ENCODE data around the gene TMEM205. TPM values are rescaled to one million over a fixed set of nuclear protein-coding genes. Genes with fewer than 3 reads are reported as not detected.
A peak's percentile ranks its signal among the peaks of the same experiment; 100 is the strongest.

Gene TMEM205
- total and polyA plus RNA-seq, 2 of the 8 experiments (the other 6 are each of a cell fraction or from before 2014, with no cell fraction given): 73.5 to 423 TPM

GRCh38 chr19:11380653-11381537 is 34.8 kb upstream of the TMEM205 start (continued):
- TF ChIP-seq JUND (IDR thresholded peaks at IDR 0.05; ENCODE audit: low read length) (no peak), POU5F1 (IDR thresholded peaks at IDR 0.05; ENCODE audit: low read depth, low read length) (no peak), EZH2 (IDR thresholded peaks at IDR 0.05; ENCODE audit: low read depth, low read length, severe bottlenecking) (no peak), JUN (IDR thresholded peaks at IDR 0.05; ENCODE audit: low read depth, low read length) (no peak), TCF12 (IDR thresholded peaks at IDR 0.05; ENCODE audit: low read depth, low read length) (0 out of 2 replicates have a peak, but pooled peaks have one; percentile 43), SP2 (IDR thresholded peaks at IDR 0.05; ENCODE audit: low read length) (peak; percentile 67), MAFK (IDR thresholded peaks at IDR 0.05; ENCODE audit: low read depth, low read length) (no peak; the same call in 1 of the 2 replicates), HDAC2 (IDR thresholded peaks at IDR 0.05; ENCODE audit: borderline replicate concordance in 1 of 2, low read depth in 2 of 2, low read length in 2 of 2) (0 out of 4 replicates have a peak, but pooled peaks of 1 of the 2 experiments have one; percentile 57), PHF8 (conservative IDR thresholded peaks at IDR 0.05; ENCODE audit: low read depth, low read length) (0 out of 2 replicates have a peak, but pooled peaks have one; percentile 25), BACH1 (IDR thresholded peaks at IDR 0.05; ENCODE audit: low read length) (no peak), RBBP5 (IDR thresholded peaks at IDR 0.05; ENCODE audit: borderline replicate concordance, low read depth, low read length) (peak; percentile 28; the same call in 1 of the 2 replicates), RNF2 (IDR thresholded peaks at IDR 0.05; ENCODE audit: borderline replicate concordance, low read depth, low read length, missing control alignments, poor library complexity, severe bottlenecking) (no peak), ATF2 (IDR thresholded peaks at IDR 0.05; ENCODE audit: low read length) (0 out of 2 replicates have a peak, but pooled peaks have one; percentile 40), GTF2F1 (IDR thresholded peaks at IDR 0.05; ENCODE audit: borderline replicate concordance, low read depth, low read length) (no peak), CREB1 (IDR thresholded peaks at IDR 0.05) (peak; percentile 89)
- TF ChIP-seq, protein P1, sequence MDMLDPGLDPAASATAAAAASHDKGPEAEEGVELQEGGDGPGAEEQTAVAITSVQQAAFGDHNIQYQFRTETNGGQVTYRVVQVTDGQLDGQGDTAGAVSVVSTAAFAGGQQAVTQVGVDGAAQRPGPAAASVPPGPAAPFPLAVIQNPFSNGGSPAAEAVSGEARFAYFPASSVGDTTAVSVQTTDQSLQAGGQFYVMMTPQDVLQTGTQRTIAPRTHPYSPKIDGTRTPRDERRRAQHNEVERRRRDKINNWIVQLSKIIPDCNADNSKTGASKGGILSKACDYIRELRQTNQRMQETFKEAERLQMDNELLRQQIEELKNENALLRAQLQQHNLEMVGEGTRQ (IDR thresholded peaks at IDR 0.05; ENCODE audit: low read length): no peak
- TF ChIP-seq, protein P2, sequence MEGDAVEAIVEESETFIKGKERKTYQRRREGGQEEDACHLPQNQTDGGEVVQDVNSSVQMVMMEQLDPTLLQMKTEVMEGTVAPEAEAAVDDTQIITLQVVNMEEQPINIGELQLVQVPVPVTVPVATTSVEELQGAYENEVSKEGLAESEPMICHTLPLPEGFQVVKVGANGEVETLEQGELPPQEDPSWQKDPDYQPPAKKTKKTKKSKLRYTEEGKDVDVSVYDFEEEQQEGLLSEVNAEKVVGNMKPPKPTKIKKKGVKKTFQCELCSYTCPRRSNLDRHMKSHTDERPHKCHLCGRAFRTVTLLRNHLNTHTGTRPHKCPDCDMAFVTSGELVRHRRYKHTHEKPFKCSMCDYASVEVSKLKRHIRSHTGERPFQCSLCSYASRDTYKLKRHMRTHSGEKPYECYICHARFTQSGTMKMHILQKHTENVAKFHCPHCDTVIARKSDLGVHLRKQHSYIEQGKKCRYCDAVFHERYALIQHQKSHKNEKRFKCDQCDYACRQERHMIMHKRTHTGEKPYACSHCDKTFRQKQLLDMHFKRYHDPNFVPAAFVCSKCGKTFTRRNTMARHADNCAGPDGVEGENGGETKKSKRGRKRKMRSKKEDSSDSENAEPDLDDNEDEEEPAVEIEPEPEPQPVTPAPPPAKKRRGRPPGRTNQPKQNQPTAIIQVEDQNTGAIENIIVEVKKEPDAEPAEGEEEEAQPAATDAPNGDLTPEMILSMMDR (IDR thresholded peaks at IDR 0.05; ENCODE audit: control extremely low read depth in 1 of 3, insufficient read depth in 1 of 3, low read depth in 1 of 3, low read length in 3 of 3): peak; percentile 60 to 71 (median 67)
